HepG2 (cell line): ENCODE data around the gene KCNK7. TPM values are rescaled to one million over a fixed set of nuclear protein-coding genes. Genes with fewer than 3 reads are reported as not detected.

Source experiments
- ARNTL ChIP-seq: sonication (generic); formaldehyde crosslinking; IDR thresholded peaks from 2 replicates; pipeline ENCODE4 v1.4.0; 2020; ENCODE audit warnings: mild to moderate bottlenecking, missing genetic modification reagents
- ASH2L ChIP-seq: fragments of 300-600, 200-600 bp; sonication (generic); IDR thresholded peaks from 2 replicates; pipeline ENCODE4 v1.7.0; 2017; ENCODE audit warnings: low read depth, mild to moderate bottlenecking, moderate library complexity, mixed read lengths, low read length; ENCODE audit not compliant: insufficient read length
- ESRRA ChIP-seq: sonication (generic); formaldehyde crosslinking; IDR thresholded peaks from 2 replicates; pipeline ENCODE4 v1.5.1; 2020; ENCODE audit warnings: mild to moderate bottlenecking, low read depth, missing genetic modification reagents
- IKZF1 ChIP-seq: fragments of 450-650 bp; IDR thresholded peaks from 2 replicates; pipeline ENCODE4 v1.7.1; 2016
- KDM3A ChIP-seq: IDR thresholded peaks from 2 replicates; pipeline ENCODE4 v1.6.1; 2018; ENCODE audit warnings: low read depth, missing compliant biosample characterization
- KLF16 ChIP-seq, 2 experiments: sonication (generic) in 1 of 2; formaldehyde crosslinking in 1 of 2; IDR thresholded peaks; 2 replicates each; pipeline versions ENCODE4 v1.6.1 to v1.8.0; 2016 to 2023; ENCODE audit warnings: missing genetic modification reagents in 2 of 2, missing compliant biosample characterization in 1 of 2
- MEIS1 ChIP-seq: sonication (generic); formaldehyde crosslinking; IDR thresholded peaks from 2 replicates; pipeline ENCODE4 v1.9.0; 2021; ENCODE audit warnings: mild to moderate bottlenecking, missing genetic modification reagents, moderate library complexity, borderline replicate concordance
- NCOA5 ChIP-seq: sonication (generic); formaldehyde crosslinking; IDR thresholded peaks from 2 replicates; pipeline ENCODE4 v1.4.0; 2020; ENCODE audit warnings: missing genetic modification reagents
- NFATC3 ChIP-seq: sonication (generic); formaldehyde crosslinking; IDR thresholded peaks from 2 replicates; pipeline ENCODE4 v1.5.1; 2020; ENCODE audit warnings: mild to moderate bottlenecking, missing genetic modification reagents
- NPAS2 ChIP-seq: sonication (generic); formaldehyde crosslinking; IDR thresholded peaks from 2 replicates; pipeline ENCODE4 v1.8.0; 2022; ENCODE audit warnings: mild to moderate bottlenecking, missing genetic modification reagents, borderline replicate concordance
- PCBP1 ChIP-seq: fragments of 200-400 bp; formaldehyde crosslinking; IDR thresholded peaks from 2 replicates; pipeline ENCODE4 v1.6.1; 2017; ENCODE audit warnings: mild to moderate bottlenecking, low read depth, low read length, borderline replicate concordance
- PLRG1 ChIP-seq: fragments of 450-650 bp; conservative IDR thresholded peaks from 2 replicates; pipeline ENCODE4 v1.6.1; 2016
- RXRB ChIP-seq: IDR thresholded peaks from 2 replicates; pipeline ENCODE4 v1.6.1; 2016; ENCODE audit warnings: borderline replicate concordance, missing genetic modification reagents, missing compliant biosample characterization
- SP140L ChIP-seq: sonication (generic); formaldehyde crosslinking; IDR thresholded peaks from 2 replicates; pipeline ENCODE4 v1.4.0; 2020; ENCODE audit warnings: missing genetic modification reagents, borderline replicate concordance
- ZBTB2 ChIP-seq: sonication (generic); formaldehyde crosslinking; IDR thresholded peaks from 2 replicates; pipeline ENCODE4 v1.8.0; 2022; ENCODE audit warnings: low read depth, missing genetic modification reagents
- ZBTB3 ChIP-seq: sonication (generic); formaldehyde crosslinking; IDR thresholded peaks from 2 replicates; pipeline ENCODE4 v1.4.0; 2020; ENCODE audit warnings: low read depth, mild to moderate bottlenecking, moderate library complexity, missing genetic modification reagents, borderline replicate concordance
- ZBTB8A ChIP-seq: sonication (generic); formaldehyde crosslinking; IDR thresholded peaks from 2 replicates; pipeline ENCODE4 v1.4.0; 2020; ENCODE audit warnings: mild to moderate bottlenecking, low read depth, missing genetic modification reagents, borderline replicate concordance
- ZNF296 ChIP-seq: sonication (generic); formaldehyde crosslinking; conservative IDR thresholded peaks from 2 replicates; pipeline ENCODE4 v1.5.0; 2020; ENCODE audit warnings: mild to moderate bottlenecking, missing genetic modification reagents
- ZNF318 ChIP-seq: sonication (generic); formaldehyde crosslinking; IDR thresholded peaks from 2 replicates; pipeline ENCODE4 v1.4.0; 2020; ENCODE audit warnings: mild to moderate bottlenecking, missing genetic modification reagents
- ZNF382 ChIP-seq: sonication (generic); formaldehyde crosslinking; IDR thresholded peaks from 2 replicates; pipeline ENCODE4 v1.5.0; 2020; ENCODE audit warnings: missing genetic modification reagents, mild to moderate bottlenecking, borderline replicate concordance
- ZNF543 ChIP-seq: sonication (generic); formaldehyde crosslinking; IDR thresholded peaks from 2 replicates; pipeline ENCODE4 v1.4.0; 2020; ENCODE audit warnings: mild to moderate bottlenecking, missing genetic modification reagents
- ZNF780A ChIP-seq: sonication (generic); formaldehyde crosslinking; IDR thresholded peaks from 2 replicates; pipeline ENCODE4 v1.8.0; 2022; ENCODE audit warnings: mild to moderate bottlenecking, missing genetic modification reagents, moderate library complexity
- polyA plus RNA-seq, 8 experiments: library from polyadenylated mRNA; depleted of rRNA in 3 of 8; stranded (reverse) in 7 of 8; unstranded in 1 of 8; fragments of >200 nt; fragmentation: Illumina TruSeq in 4 of 8; extraction: Trizol in 4 of 8; gene quantifications; 2 replicates each; pipeline versions ENCODE4 v1.2.1 to v1.2.3, GENCODE V29; 2011 to 2016; ENCODE audit warnings: low read depth in 4 of 8, missing spikeins in 1 of 8, mixed read lengths in 1 of 8; ENCODE audit not compliant: insufficient read depth in 1 of 8
- total RNA-seq, 5 experiments: library from RNA; depleted of rRNA; stranded (reverse); fragments of >200 nt; fragmentation: Illumina TruSeq; extraction: Trizol; gene quantifications; 2 replicates each; pipeline ENCODE4 v1.2.3, GENCODE V29; 2016; ENCODE audit warnings: low read depth in 1 of 5

Gene KCNK7
- total and polyA plus RNA-seq, 2 of the 13 experiments (the other 11 are each of a cell fraction or from before 2014, with no cell fraction given) = 0.11 TPM; not detected in 1

- TF ChIP-seq ZNF318 (CRISPR knock-in tag) (no peak), MEIS1 (CRISPR knock-in tag) (no peak), KLF16 (CRISPR knock-in tag; IDR thresholded peaks at IDR 0.05) (no peak), PLRG1 (no peak), ASH2L (no peak), SP140L (CRISPR knock-in tag) (no peak), ZBTB2 (CRISPR knock-in tag) (no peak), ESRRA (no peak), KDM3A (no peak; the same call in 1 of the 2 replicates), RXRB (CRISPR knock-in tag) (no peak), ZNF382 (CRISPR knock-in tag) (no peak), NPAS2 (CRISPR knock-in tag) (no peak), NCOA5 (no peak), ZNF543 (CRISPR knock-in tag) (no peak), IKZF1 (no peak), ZNF296 (CRISPR knock-in tag) (no peak), ZBTB8A (CRISPR knock-in tag) (no peak), PCBP1 (peak; percentile 61; the same call in 1 of the 2 replicates), ZNF780A (CRISPR knock-in tag) (no peak), ARNTL (0 out of 2 replicates have a peak, but pooled peaks have one; percentile 17), ZBTB3 (CRISPR knock-in tag) (no peak), NFATC3 (no peak)
Measured at GRCh38 chr11:65558930-65559509, 36.6 kb downstream of the KCNK7 start (continued).
